DMS79 treated with DMSO at 0.1 percent for 48 hours (cell line): ENCODE measurements around the gene AP1S3.
"Not testable (repeated sequence)": the region's sequence is repeated elsewhere in the genome, so short reads cannot be mapped to it uniquely, and the experiment has no call there.

Experiments
- DNase-seq: peaks from one replicate; lab custom pipeline; 2025; lab: John Stamatoyannopoulos, UW

AP1S3 gene

DNA sequence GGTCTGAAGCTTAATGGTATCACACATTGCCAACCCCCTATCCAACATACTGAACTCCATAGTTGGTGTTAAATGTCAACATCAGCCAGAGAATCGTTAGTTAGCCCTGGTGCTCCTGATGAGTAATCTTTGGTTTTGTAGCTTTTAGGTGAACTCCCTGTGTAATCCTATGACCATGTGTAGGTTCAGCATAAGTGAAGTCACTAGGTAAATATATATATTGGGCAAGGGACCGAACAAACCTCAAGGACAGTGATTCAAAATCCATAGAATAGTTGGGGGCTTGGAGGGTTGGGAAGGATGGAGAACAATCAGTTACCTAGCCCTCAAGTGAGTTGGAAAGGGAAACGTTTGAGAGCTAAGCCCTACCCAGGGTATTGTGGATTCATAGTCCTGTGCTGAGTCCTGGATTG is 16.0 kb upstream of the AP1S3 start:
- DNase-seq, result no peak

GRCh38 chr2:223852281-223852795 is 15.0 kb upstream of the AP1S3 start:
- DNase-seq, result no peak

DNA sequence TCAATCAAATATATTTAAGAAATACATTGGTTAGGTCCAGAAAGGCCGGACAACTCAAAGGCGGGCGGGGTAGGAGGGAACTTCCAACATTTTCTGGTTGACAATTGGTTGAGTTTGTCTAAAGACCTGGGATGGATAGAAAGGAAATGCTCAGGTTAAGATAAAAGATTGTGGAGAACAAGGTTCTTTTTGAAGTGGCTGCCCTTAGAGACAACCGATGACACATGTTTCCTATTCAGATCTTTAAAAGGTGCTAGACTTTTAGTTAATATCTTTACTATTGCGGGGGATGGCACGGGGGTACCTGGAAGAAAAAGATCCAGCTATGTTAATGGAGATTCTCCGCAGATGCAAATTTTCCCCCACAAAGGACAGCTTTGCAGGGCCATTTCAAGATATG is 10.0 kb upstream of the AP1S3 start:
- no peak for DNase-seq

- no peak for DNase-seq
Observed at GRCh38 chr2:223846515-223846914, 9.1 kb upstream of the AP1S3 start.

DNA sequence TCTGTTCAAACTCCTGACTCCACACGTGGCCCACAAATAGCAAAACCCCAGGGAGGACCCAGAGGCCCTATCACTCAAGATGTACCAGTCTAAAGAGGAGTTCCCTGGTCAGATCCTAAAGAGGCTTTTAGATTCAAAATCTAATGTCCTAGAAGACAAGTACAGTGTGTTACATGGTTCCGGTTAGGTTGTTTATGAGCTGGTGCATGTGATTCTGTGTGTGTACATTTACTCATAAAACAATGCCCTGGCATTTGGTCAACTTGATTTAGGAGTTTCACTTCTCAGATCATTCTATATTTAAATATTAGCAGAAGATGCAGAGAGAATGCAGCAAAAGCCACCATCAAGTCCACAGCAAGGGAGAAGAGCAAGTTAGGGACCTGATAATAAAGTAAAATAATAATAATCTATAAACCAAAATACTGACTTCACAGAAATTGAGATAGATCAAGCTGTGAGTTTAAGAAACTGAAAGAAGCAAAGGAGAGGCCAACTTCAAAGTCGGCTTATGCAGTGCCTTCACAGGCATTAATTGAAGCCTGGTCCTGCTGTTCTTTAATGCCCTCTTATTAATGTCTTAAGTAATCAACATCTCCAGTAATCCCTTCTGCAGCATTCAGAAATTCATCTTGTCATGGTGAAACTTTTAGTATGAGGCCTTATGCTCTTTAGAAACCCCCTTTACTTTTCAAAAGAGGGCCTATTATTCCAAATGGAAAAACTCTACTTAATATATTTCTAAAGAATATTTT is 4.2 kb upstream of the AP1S3 start:
- no peak for DNase-seq

DNA sequence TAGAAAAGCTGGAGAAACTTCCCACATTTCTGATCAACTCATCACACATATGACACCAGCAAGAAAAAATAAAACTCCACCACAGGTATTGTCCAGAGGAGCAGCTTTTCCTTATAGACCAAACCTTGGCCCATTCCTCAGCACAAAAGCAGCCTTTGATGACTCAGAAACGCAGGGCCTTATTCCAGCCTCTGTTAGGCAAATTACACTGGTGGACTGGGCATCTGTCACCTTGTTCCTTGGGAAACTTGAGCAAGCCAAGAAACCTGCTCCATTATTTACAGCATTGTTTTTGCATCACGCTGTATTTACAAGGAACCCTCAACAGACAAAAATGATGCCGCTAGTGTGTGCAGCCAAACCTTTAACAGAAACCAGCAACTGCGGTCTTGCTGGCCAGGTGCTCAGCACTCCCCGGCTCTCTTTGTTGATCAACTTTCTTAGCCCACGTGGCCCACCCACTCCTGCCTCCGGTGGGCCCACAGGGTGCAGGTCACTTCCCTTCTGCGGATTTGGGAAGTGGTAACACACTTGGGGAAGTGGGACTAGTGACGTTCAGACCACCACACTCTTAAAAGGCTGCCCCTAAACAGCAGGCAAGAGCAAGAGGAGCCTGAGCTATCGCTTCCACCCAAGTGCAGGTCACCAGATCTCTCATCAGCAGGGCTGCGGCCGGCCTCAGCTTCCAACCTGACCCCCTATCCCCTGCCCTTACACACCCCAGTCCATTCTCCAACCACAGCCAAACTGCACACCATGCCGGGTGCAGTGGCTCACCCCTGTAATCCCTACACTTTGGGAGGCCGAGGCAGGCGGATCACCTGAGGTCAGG is 1.5 kb downstream of the AP1S3 start:
- no peak for DNase-seq

DNA sequence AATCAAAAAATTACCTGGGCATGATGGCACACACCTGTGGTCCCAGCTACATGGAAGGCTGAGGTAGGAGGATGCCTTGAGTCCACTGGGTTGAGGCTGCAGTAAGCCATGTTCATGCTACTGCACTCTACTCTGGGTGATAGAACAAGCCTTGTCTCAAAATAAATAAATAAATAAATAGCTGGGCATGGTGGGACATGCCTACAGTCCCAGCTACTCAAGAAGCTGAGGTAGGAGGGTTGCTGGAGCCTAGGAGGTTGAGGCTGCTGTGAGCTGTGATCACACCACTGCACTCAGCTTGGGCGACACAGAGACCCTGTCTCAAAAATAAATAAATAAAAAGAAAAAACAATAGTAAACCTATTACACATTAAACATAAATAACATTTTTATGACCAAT is 3.0 kb downstream of the AP1S3 start:
- no peak for DNase-seq

DNA sequence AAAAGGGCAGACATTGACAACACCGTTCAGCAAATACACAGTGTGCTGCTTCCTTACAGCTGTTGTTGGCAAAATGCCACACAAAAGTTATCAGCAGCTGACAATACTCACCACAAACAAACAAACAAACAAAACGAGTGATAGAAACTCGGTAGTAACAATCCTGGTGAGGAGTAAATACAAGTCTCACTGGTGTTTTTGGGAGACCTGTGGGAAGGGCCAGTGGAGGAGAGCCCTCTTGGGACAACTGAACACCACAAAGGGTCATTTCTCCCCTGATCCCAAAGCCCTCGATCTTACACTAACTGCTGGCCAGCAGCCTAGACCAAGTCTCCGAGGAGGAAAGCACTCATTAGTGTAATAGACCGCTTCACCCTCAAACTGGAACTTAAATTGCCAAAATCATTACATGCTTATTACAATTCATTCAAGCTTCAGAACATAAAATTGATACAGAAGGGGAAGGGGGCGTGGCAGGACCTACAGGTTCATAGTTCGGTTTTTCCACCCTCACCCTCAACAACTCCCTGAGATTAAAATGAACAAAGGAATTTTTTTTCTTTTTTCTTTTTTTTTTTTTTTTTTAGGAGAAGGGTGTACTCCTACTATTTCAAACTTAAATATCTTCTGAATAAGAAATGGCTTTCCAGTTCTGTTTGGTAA is 5.0 kb downstream of the AP1S3 start:
- DNase-seq, result peak; percentile 70

GRCh38 chr2:223829128-223829527 is 8.3 kb downstream of the AP1S3 start:
- no peak for DNase-seq

GRCh38 chr2:223828314-223828713 is 9.1 kb downstream of the AP1S3 start:
- DNase-seq, result no peak

GRCh38 chr2:223826995-223827394 is 10.4 kb downstream of the AP1S3 start:
- no peak for DNase-seq

DNA sequence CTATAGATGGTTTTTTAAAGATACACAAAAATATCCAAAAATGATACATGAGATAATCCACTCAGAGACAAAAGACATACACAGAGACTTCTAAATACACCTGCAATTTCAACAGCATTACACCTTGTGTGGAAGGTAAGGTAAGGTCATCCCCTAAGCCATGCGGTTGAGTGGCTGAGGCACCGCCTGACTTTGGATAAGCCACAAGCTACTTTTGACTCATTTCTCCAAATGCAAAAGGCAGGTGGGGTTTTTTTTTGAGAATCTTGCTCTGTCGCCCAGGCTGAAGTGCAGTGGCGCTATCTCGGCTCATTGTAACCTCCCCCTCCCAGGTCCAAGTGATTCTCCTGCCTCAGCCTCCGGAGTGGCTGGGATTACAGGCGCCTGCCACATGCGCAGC is 13.1 kb downstream of the AP1S3 start:
- no peak for DNase-seq

GRCh38 chr2:223822818-223823217 is 14.6 kb downstream of the AP1S3 start:
- no peak for DNase-seq

DNA sequence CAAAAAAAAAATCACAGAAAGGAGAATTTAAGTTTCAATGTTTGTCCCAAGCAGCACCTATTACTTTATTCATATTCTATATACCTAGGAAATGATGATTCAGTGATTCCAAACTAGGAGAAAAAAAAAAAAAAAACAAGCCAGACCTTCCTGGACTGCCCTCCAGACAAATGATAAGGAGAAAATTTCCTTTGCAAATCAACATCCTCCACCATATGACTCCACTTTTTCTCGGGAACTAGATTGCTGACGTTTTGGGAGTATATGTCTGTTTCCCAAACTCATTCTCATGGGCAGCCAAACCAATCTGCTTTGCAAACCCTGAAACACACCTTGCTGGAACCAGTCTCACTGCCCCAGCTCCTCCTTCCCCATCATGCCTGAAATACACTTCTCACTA is 16.8 kb downstream of the AP1S3 start:
- DNase-seq, result no peak

DNA sequence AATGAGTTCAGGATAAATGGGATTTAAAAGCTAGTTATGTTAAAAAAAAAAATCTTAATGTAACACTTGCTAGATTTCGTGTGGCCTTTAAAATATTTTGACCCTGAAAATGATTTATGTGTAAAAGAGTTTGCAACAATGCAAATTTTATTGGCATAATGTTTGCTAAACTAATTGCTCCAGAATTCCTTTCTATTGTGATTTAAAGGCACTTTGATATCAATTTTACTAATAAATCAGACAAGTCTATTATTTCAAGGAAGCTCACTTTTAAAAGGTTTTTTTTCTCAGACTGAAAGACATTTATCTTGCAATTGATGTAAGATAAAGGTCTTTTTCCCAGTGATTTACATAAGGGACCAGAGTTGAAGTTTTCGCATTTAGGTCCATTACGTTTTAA is 17.5 kb downstream of the AP1S3 start:
- no peak for DNase-seq

DNA sequence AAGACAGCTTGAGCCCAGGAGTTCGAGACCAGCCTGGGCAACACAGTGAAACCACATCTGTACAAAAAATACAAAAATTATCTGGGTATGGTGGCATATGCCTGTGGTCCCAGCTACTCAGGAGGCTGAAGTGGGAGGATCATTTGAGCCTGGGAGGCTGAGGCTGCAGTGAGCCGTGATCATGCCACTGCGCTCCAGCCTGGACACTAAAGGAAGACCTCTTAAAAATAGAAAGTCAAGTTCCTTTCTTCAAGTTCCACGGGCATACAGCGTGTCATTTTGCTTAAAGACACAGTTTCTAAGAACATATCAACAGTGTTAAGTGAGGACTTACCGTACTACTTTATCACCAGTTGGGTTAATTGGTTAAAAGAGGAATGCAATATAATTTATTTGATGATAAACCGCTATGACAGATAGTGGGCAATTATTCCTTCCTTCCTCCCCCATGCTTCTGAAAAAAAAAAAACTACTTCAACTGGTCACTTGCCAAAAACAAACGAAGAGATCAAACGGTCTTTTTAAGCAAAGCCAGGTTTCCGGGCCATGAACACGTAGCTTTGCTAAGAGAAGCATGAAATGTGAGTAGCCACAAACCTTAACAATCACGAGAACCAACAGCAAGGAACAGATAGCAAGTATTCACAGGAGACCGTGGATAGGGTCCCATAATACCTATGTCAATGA is 21.4 kb downstream of the AP1S3 start:
- DNase-seq, result no peak

- peak; percentile 66 for DNase-seq
Observed at GRCh38 chr2:223815186-223815883, 22.0 kb downstream of the AP1S3 start.

- not testable (repeated sequence) for DNase-seq
Observed at GRCh38 chr2:223814764-223815163, 22.6 kb downstream of the AP1S3 start.

DNA sequence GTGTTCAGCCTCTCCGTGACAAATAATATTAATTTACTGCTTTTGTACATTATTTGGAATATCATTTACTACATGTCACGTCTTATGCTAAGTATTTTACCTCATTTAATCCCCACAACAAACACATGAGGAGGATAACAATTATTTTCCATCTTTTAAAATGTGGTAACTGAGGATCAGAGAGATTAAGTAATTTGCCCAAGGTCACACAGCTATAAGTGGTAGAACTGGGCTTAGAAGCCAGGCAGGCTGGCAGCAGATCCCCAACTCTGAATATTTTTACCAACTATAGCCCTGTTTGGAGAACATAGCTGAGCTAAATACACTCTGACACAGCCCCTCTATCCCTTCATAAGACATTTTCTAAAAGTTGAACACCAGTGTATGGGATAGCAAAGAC is 24.1 kb downstream of the AP1S3 start:
- no peak for DNase-seq

GRCh38 chr2:223811757-223812156 is 25.6 kb downstream of the AP1S3 start:
- no peak for DNase-seq

DNA sequence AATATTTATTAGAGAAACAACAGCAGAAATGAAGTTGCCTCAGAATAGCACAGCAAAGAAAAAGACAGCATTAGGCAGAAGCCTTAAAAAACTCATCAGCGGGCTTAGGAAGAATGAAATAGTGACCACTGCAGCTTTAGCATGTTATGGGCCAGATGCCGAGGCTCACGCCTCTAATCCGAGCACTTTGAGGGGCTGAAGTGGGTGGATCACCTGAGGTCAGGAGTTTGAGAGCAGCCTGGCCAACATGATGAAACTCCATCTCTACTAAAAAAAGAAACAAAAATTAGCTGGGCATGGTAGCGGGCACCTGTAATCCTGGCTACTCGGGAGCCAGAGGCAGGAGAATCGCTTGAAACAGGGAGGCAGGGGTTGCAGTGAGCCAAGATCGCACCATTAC is 32.4 kb downstream of the AP1S3 start:
- no peak for DNase-seq
